B cell (primary cell): ENCODE results near the gene GPR27.

Experiments
- CTCF ChIP-seq: fragments of 200-600 bp; IDR thresholded peaks from one replicate; pipeline ENCODE4 v1.8.0; 2022; ENCODE audit warnings: antibody characterized with exemption, mild to moderate bottlenecking
- EZH2 ChIP-seq: IDR thresholded peaks from 2 replicates; pipeline ENCODE4 v1.6.1; 2012; ENCODE audit warnings: borderline replicate concordance, low read depth, mild to moderate bottlenecking, moderate library complexity, low read length; ENCODE audit not compliant: insufficient read depth, poor library complexity, severe bottlenecking

GRCh38 chr3:71771126-71771525 lies 17.5 kb downstream of the GPR27 start:
- TF ChIP-seq CTCF (no peak), EZH2 (no peak)
